Testis (tissue), 3 donors: ENCODE data around the gene CAD. TPM values are rescaled to one million over a fixed set of nuclear protein-coding genes. Genes with fewer than 3 reads are reported as not detected.
A peak's percentile ranks its signal among the peaks of the same experiment; 100 is the strongest.

Experiments
- DNase-seq: peaks from one replicate; pipeline ENCODE4 v3.0.0-alpha.2; 2019
- H3K27ac ChIP-seq, 2 donors: fragments of 200-600 bp; sonication (generic); one replicate each; pipeline ENCODE4 v1.5.1; 2019
- H3K27me3 ChIP-seq: fragments of 200-600 bp; sonication (generic); one replicate; pipeline ENCODE4 v1.5.1; 2019
- H3K36me3 ChIP-seq: fragments of 200-600 bp; sonication (generic); one replicate; pipeline ENCODE4 v1.5.1; 2017; ENCODE audit warnings: low read depth; ENCODE audit errors: missing control alignments
- H3K4me1 ChIP-seq: fragments of 200-600 bp; sonication (generic); one replicate; pipeline ENCODE4 v1.5.1; 2019
- H3K4me3 ChIP-seq, 2 donors: fragments of 200-600 bp; sonication (generic); one replicate each; pipeline ENCODE4 v1.5.1; 2017 to 2019
- H3K9me3 ChIP-seq: fragments of 200-600 bp; sonication (generic); one replicate; pipeline ENCODE4 v1.5.1; 2017
- CTCF ChIP-seq, 3 experiments: fragments of 450-650 bp in 2 of 3; fragments of 200-600 bp in 1 of 3; sonication (generic) in 1 of 3; IDR thresholded peaks; one replicate each; pipeline ENCODE4 v1.5.1; 2016 to 2019; ENCODE audit warnings: antibody characterized with exemption in 3 of 3, mild to moderate bottlenecking in 2 of 3, moderate library complexity in 1 of 3
- POLR2A ChIP-seq: fragments of 450-650 bp; IDR thresholded peaks from one replicate; pipeline ENCODE4 v1.6.1; 2017; ENCODE audit warnings: antibody characterized with exemption, mild to moderate bottlenecking, moderate library complexity
- WGBS, 2 donors: methylation state at CpG; one replicate each; pipeline ENCODE4 v1.1.5; 2018; 5-methylcytosine and 5-hydroxymethylcytosine counted together
- intact Hi-C: fragments of 100-400 bp; cut with DNase I; formaldehyde crosslinking; loops from one replicate; pipeline ENCODE4 v1.15.1; 2023; ENCODE audit warnings: low total_unique reads
- polyA plus RNA-seq: library from polyadenylated mRNA; stranded (reverse); fragments of 350-450 nt; fragmentation: Illumina TruSeq; extraction: RNeasy Lipid Tissue Mini Kit (QIAGEN cat#74804); gene quantifications from one replicate; pipeline ENCODE4 v1.2.3, GENCODE V29; 2014; ENCODE audit warnings: low read depth, low replicate concordance; ENCODE audit not compliant: insufficient read depth
- total RNA-seq, 2 donors: library from RNA; depleted of rRNA; stranded (reverse); fragments of >200 nt; gene quantifications; one replicate each; pipeline ENCODE4 v1.2.3, GENCODE V29; 2016

Gene CAD
- total and polyA plus RNA-seq, 3 donors from 2014 or later = 40.0 to 66.9 (median 62.5) TPM

- WGBS, 2 donors = 93 to 100% methylated on average over 1 to 16 of the region's 16 CpGs
- Histone ChIP-seq H3K9me3 (no peaks in the 10 kb centered on the region), H3K27me3 (no peaks in the 10 kb centered on the region), H3K4me3 (no peak overlapping the region), H3K4me1 (peaks cover 4% of the 10 kb centered on the region), H3K36me3 (no peaks in the 10 kb centered on the region), H3K27ac (no peak overlapping the region)
- intact Hi-C loops = no loop called here
- DNase-seq = no peak
- TF ChIP-seq POLR2A (no peak), CTCF (IDR thresholded peaks at IDR 0.05) (no peak)
These were observed 25.4 kb downstream of the CAD start for GRCh38 chr2:27242614-27242951.

GRCh38 chr2:27243391-27244130, 26.4 kb downstream of the CAD start:
- no peak for DNase-seq
- TF ChIP-seq CTCF (IDR thresholded peaks at IDR 0.05) (no peak), POLR2A (no peak)
- Histone ChIP-seq H3K27ac (peak overlapping the region in 1 of 2 donors; percentile 1), H3K27me3 (no peaks in the 10 kb centered on the region), H3K4me1 (peaks cover 4% of the 10 kb centered on the region), H3K4me3 (no peak overlapping the region), H3K9me3 (no peaks in the 10 kb centered on the region), H3K36me3 (no peaks in the 10 kb centered on the region)
- intact Hi-C loops = no loop called here
- WGBS, 2 donors = 75 to 76% methylated on average over 19 of the region's 19 CpGs

GRCh38 chr2:27245116-27245515, 27.9 kb downstream of the CAD start:
- no peak for DNase-seq
- no peaks in the 10 kb centered on the region for H3K36me3 ChIP-seq
- H3K27me3 ChIP-seq = no peaks in the 10 kb centered on the region
- WGBS, 2 donors = 69 to 71% methylated on average over 10 of the region's 10 CpGs
- peak overlapping the region in 1 of 2 donors; percentile 64 for H3K27ac ChIP-seq
- intact Hi-C loops = no loop called here
- TF ChIP-seq POLR2A (no peak), CTCF (IDR thresholded peaks at IDR 0.05) (no peak)
- no peak overlapping the region for H3K4me3 ChIP-seq
- H3K9me3 ChIP-seq = no peaks in the 10 kb centered on the region
- peaks cover 9% of the 10 kb centered on the region for H3K4me1 ChIP-seq

GRCh38 chr2:27245626-27246025, 28.5 kb downstream of the CAD start:
- Histone ChIP-seq H3K4me3 (no peak overlapping the region), H3K4me1 (peaks cover 14% of the 10 kb centered on the region), H3K9me3 (no peaks in the 10 kb centered on the region), H3K27me3 (no peaks in the 10 kb centered on the region), H3K36me3 (no peaks in the 10 kb centered on the region), H3K27ac (peak overlapping the region; percentile 50 to 64)
- intact Hi-C loops = no loop called here
- no peak for TF ChIP-seq POLR2A
- TF ChIP-seq CTCF (IDR thresholded peaks at IDR 0.05) = no peak
- DNase-seq = peak; percentile 58
- WGBS, 2 donors = 57 to 62% methylated on average over 4 of the region's 4 CpGs

GRCh38 chr2:27247893-27248292, 30.7 kb downstream of the CAD start:
- H3K9me3 ChIP-seq = no peaks in the 10 kb centered on the region
- intact Hi-C loops = no loop called here
- no peak for DNase-seq
- WGBS, 2 donors = 96 to 98% methylated on average over 4 of the region's 4 CpGs
- H3K27me3 ChIP-seq = no peaks in the 10 kb centered on the region
- no peak for TF ChIP-seq POLR2A
- TF ChIP-seq CTCF (IDR thresholded peaks at IDR 0.05) = no peak
- no peak overlapping the region for H3K4me3 ChIP-seq
- H3K27ac ChIP-seq = no peak overlapping the region
- H3K4me1 ChIP-seq = peaks cover 18% of the 10 kb centered on the region
- no peaks in the 10 kb centered on the region for H3K36me3 ChIP-seq
